Smooth muscle cell (in vitro differentiated cells): ENCODE measurements around the gene ANKH. TPM values are rescaled to one million over a fixed set of nuclear protein-coding genes. Genes with fewer than 3 reads are reported as not detected.
"Not testable (repeated sequence)": the region's sequence is repeated elsewhere in the genome, so short reads cannot be mapped to it uniquely, and the experiment has no call there.

ENCODE experiments used
- DNase-seq: peaks from one replicate; lab custom pipeline; 2025; ENCODE audit not compliant: unreplicated experiment; lab: John Stamatoyannopoulos, UW
- H2AFZ ChIP-seq: fragments of 200-600 bp; sonication (generic); 2 replicates; pipeline ENCODE4 v1.6.0; 2016; ENCODE audit warnings: antibody characterized with exemption, low read depth, mild to moderate bottlenecking
- H3F3A ChIP-seq: fragments of 200-600 bp; sonication (generic); 2 replicates; pipeline ENCODE4 v1.6.0; 2017; ENCODE audit warnings: antibody characterized with exemption, low read depth
- H3K27ac ChIP-seq: fragments of 200-600 bp; sonication (generic); 2 replicates; pipeline ENCODE4 v1.5.1; 2016; ENCODE audit warnings: low read depth, mild to moderate bottlenecking
- H3K27me3 ChIP-seq: fragments of 200-600 bp; sonication (generic); 2 replicates; pipeline ENCODE4 v1.6.1; 2016; ENCODE audit warnings: low read depth, mild to moderate bottlenecking
- H3K36me3 ChIP-seq: fragments of 200-600 bp; sonication (generic); 2 replicates; pipeline ENCODE4 v1.5.1; 2016; ENCODE audit warnings: low read depth
- H3K4me1 ChIP-seq: fragments of 200-600 bp; sonication (generic); 2 replicates; pipeline ENCODE4 v1.5.1; 2016; ENCODE audit warnings: low read depth
- H3K4me2 ChIP-seq: fragments of 200-600 bp; sonication (generic); 2 replicates; pipeline ENCODE4 v1.6.0; 2016; ENCODE audit warnings: mild to moderate bottlenecking
- H3K4me3 ChIP-seq: fragments of 200-600 bp; sonication (generic); 2 replicates; pipeline ENCODE4 v1.5.1; 2016; ENCODE audit warnings: mild to moderate bottlenecking
- H3K79me2 ChIP-seq: fragments of 200-600 bp; sonication (generic); 2 replicates; pipeline ENCODE4 v1.6.0; 2016; ENCODE audit warnings: low read depth, mild to moderate bottlenecking
- H3K9ac ChIP-seq: fragments of 200-600 bp; sonication (generic); 2 replicates; pipeline ENCODE4 v1.6.0; 2016; ENCODE audit warnings: low read depth
- H3K9me3 ChIP-seq: fragments of 200-600 bp; sonication (generic); replicated peaks from 2 replicates; pipeline ENCODE4 v1.5.1; 2016; ENCODE audit warnings: low read depth
- H4K20me1 ChIP-seq: fragments of 200-600 bp; sonication (generic); 2 replicates; pipeline ENCODE4 v1.6.0; 2016; ENCODE audit warnings: low read depth
- WGBS: methylation state at CpG from one replicate; pipeline ENCODE4 v1.1.7; 2016; ENCODE audit warnings: low lambda C conversion rate; 5-methylcytosine and 5-hydroxymethylcytosine counted together
- polyA plus RNA-seq: library from polyadenylated mRNA; unstranded; fragments of >200 nt; fragmentation: Nextera tagmentation; extraction: Ambion mirVana; gene quantifications from 2 replicates; pipeline ENCODE4 v1.2.1, GENCODE V29; 2016
- total RNA-seq: library from RNA; depleted of rRNA; stranded (reverse); fragments of >200 nt; gene quantifications from 2 replicates; pipeline ENCODE4 v1.2.3, GENCODE V29; 2014
- TF ChIP-seq, protein P1 (sequence below): fragments of 200-600 bp; sonication (generic); IDR thresholded peaks from 2 replicates; pipeline ENCODE4 v1.5.1; 2017; ENCODE audit warnings: borderline replicate concordance, mild to moderate bottlenecking, antibody characterized with exemption; ENCODE audit not compliant: insufficient read depth, poor library complexity, severe bottlenecking

Gene ANKH
- total and polyA plus RNA-seq, 2 experiments from 2014 or later = 48.0 to 56.6 TPM

DNA sequence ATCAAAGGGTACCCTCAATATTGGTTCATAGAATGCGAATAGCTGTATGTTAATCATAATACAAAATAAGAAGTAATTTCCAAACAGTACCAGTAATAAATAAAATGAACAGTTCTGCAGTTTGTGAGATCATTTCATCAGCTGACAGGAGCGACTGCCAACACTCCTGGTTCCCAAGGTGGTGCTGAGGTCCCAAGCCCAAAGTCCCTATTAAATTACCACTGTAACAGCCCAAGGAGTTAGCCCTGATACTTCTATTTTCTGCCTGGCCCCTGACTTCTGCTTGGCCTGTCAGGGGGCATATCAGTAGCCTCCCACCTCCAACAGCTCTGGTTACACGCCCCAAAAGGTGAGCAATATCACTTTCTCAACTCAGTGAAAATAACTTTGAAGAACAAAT, 47.1 kb downstream of the ANKH start:
- H3K4me3 ChIP-seq = no peak overlapping the region
- H3K27ac ChIP-seq = no peak overlapping the region
- no peaks in the 10 kb centered on the region for H4K20me1 ChIP-seq
- TF ChIP-seq, protein P1, sequence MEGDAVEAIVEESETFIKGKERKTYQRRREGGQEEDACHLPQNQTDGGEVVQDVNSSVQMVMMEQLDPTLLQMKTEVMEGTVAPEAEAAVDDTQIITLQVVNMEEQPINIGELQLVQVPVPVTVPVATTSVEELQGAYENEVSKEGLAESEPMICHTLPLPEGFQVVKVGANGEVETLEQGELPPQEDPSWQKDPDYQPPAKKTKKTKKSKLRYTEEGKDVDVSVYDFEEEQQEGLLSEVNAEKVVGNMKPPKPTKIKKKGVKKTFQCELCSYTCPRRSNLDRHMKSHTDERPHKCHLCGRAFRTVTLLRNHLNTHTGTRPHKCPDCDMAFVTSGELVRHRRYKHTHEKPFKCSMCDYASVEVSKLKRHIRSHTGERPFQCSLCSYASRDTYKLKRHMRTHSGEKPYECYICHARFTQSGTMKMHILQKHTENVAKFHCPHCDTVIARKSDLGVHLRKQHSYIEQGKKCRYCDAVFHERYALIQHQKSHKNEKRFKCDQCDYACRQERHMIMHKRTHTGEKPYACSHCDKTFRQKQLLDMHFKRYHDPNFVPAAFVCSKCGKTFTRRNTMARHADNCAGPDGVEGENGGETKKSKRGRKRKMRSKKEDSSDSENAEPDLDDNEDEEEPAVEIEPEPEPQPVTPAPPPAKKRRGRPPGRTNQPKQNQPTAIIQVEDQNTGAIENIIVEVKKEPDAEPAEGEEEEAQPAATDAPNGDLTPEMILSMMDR = no peak
- no peaks in the 10 kb centered on the region for H3K27me3 ChIP-seq
- H2AFZ ChIP-seq = no peak overlapping the region
- peaks cover 5% of the 10 kb centered on the region for H3F3A ChIP-seq
- 97% methylated on average over 3 of the region's 3 CpGs for WGBS
- no peak overlapping the region for H3K9ac ChIP-seq
- no peak for DNase-seq
- H3K36me3 ChIP-seq = no peaks in the 10 kb centered on the region
- no peaks in the 10 kb centered on the region for H3K4me1 ChIP-seq
- H3K9me3 ChIP-seq = no peaks in the 10 kb centered on the region
- no peak overlapping the region for H3K4me2 ChIP-seq
- peaks cover 3% of the 10 kb centered on the region for H3K79me2 ChIP-seq

DNA sequence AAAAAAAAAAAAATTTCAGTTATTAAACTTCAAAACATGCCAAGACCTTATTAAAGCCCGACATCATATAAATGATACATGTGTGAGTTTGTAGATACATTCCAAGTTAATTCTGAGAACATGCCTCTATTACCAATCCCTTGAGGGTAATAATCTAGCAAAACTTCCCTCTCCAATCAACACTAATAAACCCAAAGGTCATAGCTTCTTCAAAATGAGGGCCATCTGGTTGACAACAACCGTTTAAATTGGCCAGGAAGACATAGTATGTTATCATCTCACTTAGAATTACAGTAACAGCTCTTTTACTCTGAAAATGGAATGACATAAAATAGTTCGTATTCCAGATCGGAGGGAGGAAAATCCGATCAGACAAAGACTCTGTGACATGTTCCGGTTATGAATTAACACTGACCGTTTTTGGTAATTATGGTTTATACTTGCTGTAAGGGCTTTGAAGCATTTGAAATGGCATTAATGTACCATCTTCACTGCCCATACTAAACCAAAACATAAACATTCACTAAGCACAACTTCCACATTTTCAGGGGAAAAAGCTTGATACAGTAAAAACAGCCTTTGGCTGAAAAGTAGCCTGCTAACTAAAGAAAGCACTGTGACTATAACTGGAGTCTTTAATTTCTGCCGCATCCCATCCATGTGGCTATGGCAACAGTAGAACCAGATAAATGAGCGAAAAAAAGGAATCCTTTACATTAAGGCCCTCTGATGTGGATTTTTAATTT, 50.3 kb downstream of the ANKH start:
- H3K36me3 ChIP-seq = no peaks in the 10 kb centered on the region
- 42% methylated on average over 9 of the region's 9 CpGs for WGBS

DNA sequence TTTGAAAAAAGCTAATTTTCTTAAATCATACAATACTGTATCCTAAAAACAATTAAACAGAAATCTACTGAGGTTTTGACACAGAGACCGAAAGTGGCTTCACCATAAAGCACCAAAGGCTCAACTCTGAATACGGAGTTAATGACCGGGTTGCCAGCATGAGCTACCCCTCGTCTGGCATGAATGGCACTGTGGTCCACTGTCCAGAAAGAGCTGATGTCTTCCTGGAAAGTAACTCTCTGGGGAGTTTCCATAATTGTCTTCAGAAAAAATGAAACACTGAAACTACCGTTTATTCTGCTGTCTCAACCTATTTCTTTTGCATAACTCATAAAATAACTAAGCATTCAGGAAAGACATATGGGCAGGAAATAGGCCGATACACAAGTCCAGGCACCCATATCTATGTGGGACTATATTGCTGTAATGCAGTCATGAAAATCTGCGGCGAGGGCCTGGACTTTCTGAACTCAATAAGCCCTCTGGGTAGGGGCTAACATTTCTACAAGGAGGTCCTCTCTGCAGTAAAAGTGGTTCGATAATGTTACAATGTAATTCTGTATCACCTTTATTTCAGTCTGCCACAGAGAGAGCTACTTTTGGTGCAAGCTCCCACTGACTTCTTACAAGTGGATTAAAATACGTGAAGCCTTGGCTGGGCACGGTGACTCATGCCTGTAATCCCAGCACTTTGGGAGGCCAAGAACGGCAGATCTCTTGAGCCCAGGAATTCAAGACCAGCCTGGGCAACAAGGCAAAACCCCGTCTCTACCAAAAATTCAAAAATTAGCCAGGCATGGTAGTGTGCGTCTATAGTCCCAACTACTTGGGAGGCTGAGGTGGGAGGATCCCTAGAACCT, 52.4 kb downstream of the ANKH start:
- H3K27ac ChIP-seq = peak overlapping the region; percentile 38
- H3F3A ChIP-seq = peaks cover 5% of the 10 kb centered on the region
- peak overlapping the region; percentile 49 for H3K4me2 ChIP-seq
- H3K79me2 ChIP-seq = peaks cover 4% of the 10 kb centered on the region
- H3K9me3 ChIP-seq = no peaks in the 10 kb centered on the region
- H3K4me3 ChIP-seq = no peak overlapping the region
- WGBS = 61% methylated on average over 14 of the region's 14 CpGs
- H3K27me3 ChIP-seq = no peaks in the 10 kb centered on the region
- H3K36me3 ChIP-seq = no peaks in the 10 kb centered on the region
- H2AFZ ChIP-seq = no peak overlapping the region
- H3K4me1 ChIP-seq = no peaks in the 10 kb centered on the region
- no peaks in the 10 kb centered on the region for H4K20me1 ChIP-seq
- TF ChIP-seq, protein P1 = no peak
- DNase-seq = no peak
- H3K9ac ChIP-seq = no peak overlapping the region

More for the DNA sequence above, 50.3 kb downstream of the ANKH start:
- no peak overlapping the region for H3K9ac ChIP-seq
- peak overlapping the region; percentile 49 for H3K4me2 ChIP-seq
- no peak overlapping the region for H2AFZ ChIP-seq
- no peaks in the 10 kb centered on the region for H4K20me1 ChIP-seq
- no peak overlapping the region for H3K4me3 ChIP-seq
- no peaks in the 10 kb centered on the region for H3K4me1 ChIP-seq
- H3K27ac ChIP-seq = peak overlapping the region; percentile 65
- H3K79me2 ChIP-seq = no peaks in the 10 kb centered on the region
- peaks cover 5% of the 10 kb centered on the region for H3F3A ChIP-seq
- no peak for DNase-seq
- no peaks in the 10 kb centered on the region for H3K27me3 ChIP-seq
- no peaks in the 10 kb centered on the region for H3K9me3 ChIP-seq
- TF ChIP-seq, protein P1 = no peak

DNA sequence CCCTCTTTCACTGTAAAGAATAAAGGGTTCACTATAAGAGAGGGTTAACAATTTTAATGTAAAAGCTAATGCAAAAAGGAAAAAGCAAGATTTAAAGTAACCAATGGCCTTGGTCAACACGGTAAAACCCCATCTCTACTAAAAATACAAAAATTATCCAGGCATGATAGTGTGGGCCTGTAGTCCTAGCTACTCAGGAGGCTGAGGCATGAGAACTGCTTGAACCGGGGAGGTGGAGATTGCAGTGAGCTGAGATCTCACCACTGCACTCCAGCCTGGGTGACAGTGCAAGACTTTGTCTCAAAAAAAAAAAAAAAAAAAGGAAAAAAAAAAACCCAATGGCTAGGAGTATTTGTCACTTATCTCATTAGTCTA, 53.8 kb downstream of the ANKH start:
- H2AFZ ChIP-seq, H3K36me3 ChIP-seq, H3K9ac ChIP-seq, H3K4me1 ChIP-seq, H4K20me1 ChIP-seq, H3K27me3 ChIP-seq, DNase-seq, H3F3A ChIP-seq, H3K9me3 ChIP-seq, H3K4me2 ChIP-seq, H3K79me2 ChIP-seq, H3K4me3 ChIP-seq: not testable (repeated sequence)
- peak overlapping the region; percentile 38 for H3K27ac ChIP-seq
- WGBS = 96% methylated on average over 2 of the region's 2 CpGs
